ENCODE measurements around the gene LGALS3.

- TF ChIP-seq CTCF (IDR thresholded peaks at IDR 0.05) (no peak), POLR2A (IDR thresholded peaks at IDR 0.05) (no peak)
Measured at GRCh38 chr14:55125403-55125802, 3.6 kb upstream of the LGALS3 start.
